SU-DHL-6 (cell line): ENCODE measurements around the gene CDKN3.
"Not testable (repeated sequence)": the region's sequence is repeated elsewhere in the genome, so short reads cannot be mapped to it uniquely, and the experiment has no call there.

Experiments
- CTCF ChIP-seq: fragments of 200-600 bp; sonication (generic); IDR thresholded peaks from one replicate; pipeline ENCODE4 v1.5.1; 2017; ENCODE audit warnings: antibody characterized with exemption, mild to moderate bottlenecking, low read length, moderate library complexity; ENCODE audit not compliant: insufficient read depth, poor library complexity, severe bottlenecking
- EZH2phosphoT487 ChIP-seq: fragments of 200-600 bp; sonication (generic), shearing (Covaris generic); conservative IDR thresholded peaks from 2 replicates; pipeline ENCODE4 v1.6.1; 2018; ENCODE audit warnings: mild to moderate bottlenecking, antibody characterized with exemption, low read length, moderate library complexity, mixed read lengths

DNA sequence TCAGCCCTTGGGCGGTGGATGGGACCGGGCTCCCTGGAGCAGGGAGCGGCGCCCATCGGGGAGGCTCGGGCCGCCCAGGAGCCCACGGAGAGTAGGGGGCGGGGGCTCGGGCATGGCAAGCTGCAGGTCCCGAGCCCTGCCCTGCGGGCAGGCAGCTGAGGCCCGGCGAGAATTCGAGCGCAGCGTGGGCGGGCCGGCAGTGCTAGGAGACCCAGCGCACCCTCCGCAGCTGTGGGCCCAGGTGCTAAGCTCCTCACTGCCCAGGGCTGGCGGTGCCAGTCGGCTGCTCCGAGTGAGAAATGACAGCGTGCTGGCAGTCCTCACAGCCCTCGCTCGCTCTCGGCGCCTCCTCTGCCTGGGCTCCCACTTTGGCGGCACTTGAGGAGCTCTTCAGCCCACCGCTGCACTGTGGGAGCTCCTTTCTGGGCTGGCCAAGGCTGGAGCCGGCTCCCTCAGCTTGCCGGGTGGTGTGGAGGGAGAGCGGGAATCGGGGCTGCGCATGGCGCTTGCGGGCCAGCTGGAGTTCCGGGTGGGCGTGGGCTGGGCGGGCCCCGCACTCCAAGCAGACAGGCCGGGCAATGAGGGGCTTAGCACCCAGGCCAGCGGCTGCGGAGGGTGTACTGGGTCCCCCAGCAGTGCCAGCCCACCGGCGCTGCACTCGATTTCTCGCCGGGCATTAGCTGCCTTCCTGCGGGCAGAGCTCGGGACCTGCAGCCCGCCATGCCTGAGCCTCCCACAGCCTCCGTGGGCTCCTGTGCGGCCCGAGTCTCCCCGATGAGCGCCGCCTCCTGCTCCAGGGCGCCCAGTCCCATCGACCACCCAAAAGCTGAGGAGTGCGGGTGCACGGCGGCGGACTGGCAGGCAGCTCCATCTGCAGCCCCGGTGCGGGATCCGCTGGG, 3.6 kb upstream of the CDKN3 start:
- not testable (repeated sequence) for TF ChIP-seq CTCF, EZH2phosphoT487
